Myocyte (in vitro differentiated cells): ENCODE measurements around the gene NDUFA7. TPM values are rescaled to one million over a fixed set of nuclear protein-coding genes. Genes with fewer than 3 reads are reported as not detected.
"Not testable (repeated sequence)": the region's sequence is repeated elsewhere in the genome, so short reads cannot be mapped to it uniquely, and the experiment has no call there.

Source experiments
- DNase-seq: peaks from one replicate; pipeline ENCODE4 v3.0.0-alpha.2; 2012; ENCODE audit warnings: low read depth
- polyA plus RNA-seq: library from polyadenylated mRNA; unstranded; fragments of >200 nt; gene quantifications from one replicate; pipeline ENCODE4 v1.2.1, GENCODE V29; 2012; ENCODE audit warnings: missing spikeins
- total RNA-seq: library from RNA; depleted of rRNA; stranded (reverse); fragments of >200 nt; gene quantifications from 2 replicates; pipeline ENCODE4 v1.2.3, GENCODE V29; 2014

The NDUFA7 gene
- 42.5 and 60.6 TPM in 2 replicates for total RNA-seq
- polyA plus RNA-seq = 149 TPM

- DNase-seq = peak; percentile 95
These were observed at the start of gene NDUFA7, which contains the start of gene RPS28 for GRCh38 chr19:8321067-8321985. Gene NDUFA7 (minus strand): TSS chr19:8321375. CDS start chr19:8321358, 17 bp downstream. Gene RPS28 (plus strand): TSS chr19:8321496. CDS start chr19:8321531, 35 bp downstream.

- DNase-seq = no peak
These were observed 49.2 kb upstream of the NDUFA7 start for GRCh38 chr19:8370176-8371010.

GRCh38 chr19:8367327-8368001, 46.3 kb upstream of the NDUFA7 start:
- peak; percentile 98 for DNase-seq

GRCh38 chr19:8366961-8367326, 45.8 kb upstream of the NDUFA7 start:
- DNase-seq = no peak

GRCh38 chr19:8366121-8366581, 45.0 kb upstream of the NDUFA7 start:
- no peak for DNase-seq

DNA sequence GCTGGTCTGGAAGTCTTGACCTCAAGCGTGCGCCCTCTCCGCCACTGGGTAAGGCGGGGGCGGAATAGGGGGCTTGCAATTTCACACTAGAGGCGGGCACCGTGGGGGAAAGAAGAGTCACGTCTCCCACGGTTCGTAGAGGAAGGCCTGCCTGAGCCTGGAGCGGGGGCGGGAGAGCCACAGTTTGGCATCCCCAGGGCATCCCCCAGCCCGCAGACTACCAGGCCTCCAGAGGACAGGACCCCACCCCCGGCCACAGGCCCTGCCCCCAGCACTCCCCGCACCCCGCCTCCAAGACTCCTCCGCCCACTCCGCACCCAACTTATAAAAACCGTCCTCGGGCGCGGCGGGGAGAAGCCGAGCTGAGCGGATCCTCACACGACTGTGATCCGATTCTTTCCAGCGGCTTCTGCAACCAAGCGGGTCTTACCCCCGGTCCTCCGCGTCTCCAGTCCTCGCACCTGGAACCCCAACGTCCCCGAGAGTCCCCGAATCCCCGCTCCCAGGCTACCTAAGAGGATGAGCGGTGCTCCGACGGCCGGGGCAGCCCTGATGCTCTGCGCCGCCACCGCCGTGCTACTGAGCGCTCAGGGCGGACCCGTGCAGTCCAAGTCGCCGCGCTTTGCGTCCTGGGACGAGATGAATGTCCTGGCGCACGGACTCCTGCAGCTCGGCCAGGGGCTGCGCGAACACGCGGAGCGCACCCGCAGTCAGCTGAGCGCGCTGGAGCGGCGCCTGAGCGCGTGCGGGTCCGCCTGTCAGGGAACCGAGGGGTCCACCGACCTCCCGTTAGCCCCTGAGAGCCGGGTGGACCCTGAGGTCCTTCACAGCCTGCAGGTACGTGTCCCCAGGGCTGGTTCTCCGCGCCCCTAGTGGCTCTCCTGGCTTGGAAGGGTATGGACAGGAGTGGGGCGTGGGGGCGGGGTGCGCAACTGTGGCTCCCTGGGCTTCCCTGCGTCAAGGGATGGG, 42.9 kb upstream of the NDUFA7 start, which contains the start of gene ANGPTL4:
Gene ANGPTL4, plus strand, starts transcription at position 353 of the 969 bp plus-strand sequence. Its CDS starts 167 bp downstream, at position 520.
- peak; percentile 53 for DNase-seq

GRCh38 chr19:8361921-8362793, 41.0 kb upstream of the NDUFA7 start:
- DNase-seq = peak; percentile 98

- DNase-seq = no peak
These were observed 39.0 kb upstream of the NDUFA7 start for GRCh38 chr19:8360196-8360595.

GRCh38 chr19:8358948-8359347, 37.8 kb upstream of the NDUFA7 start:
- no peak for DNase-seq

DNA sequence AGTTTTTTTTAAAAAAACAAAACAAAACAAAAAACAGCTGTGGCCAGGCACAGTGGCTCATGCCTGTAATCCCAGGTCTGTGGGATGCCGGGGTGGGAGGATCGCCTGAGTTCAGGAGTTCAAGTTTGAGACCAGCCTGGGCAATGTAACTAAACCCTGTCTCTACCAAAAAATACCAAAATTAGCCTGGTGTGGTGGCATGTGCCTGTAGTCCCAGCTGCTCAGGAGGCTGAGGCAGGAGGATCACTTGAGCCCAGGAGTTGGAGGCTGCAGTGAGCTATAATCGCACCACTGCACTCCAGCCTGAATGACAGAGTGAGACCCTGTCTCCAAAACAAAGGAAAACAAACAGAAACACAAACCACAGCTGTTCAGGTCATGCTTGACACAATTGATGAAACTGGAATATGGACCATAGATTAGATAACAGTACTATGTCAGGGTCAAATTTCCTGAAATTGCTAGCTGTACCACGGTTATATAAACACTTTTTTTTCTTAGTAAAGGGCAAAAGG, 35.9 kb upstream of the NDUFA7 start:
- no peak for DNase-seq

- peak; percentile 67 for DNase-seq
These were observed 34.6 kb upstream of the NDUFA7 start for GRCh38 chr19:8355631-8356402.

GRCh38 chr19:8352845-8353244, 31.7 kb upstream of the NDUFA7 start:
- DNase-seq = not testable (repeated sequence)

- no peak for DNase-seq
These were observed 31.1 kb upstream of the NDUFA7 start for GRCh38 chr19:8352134-8352827.

GRCh38 chr19:8349629-8350372, 28.6 kb upstream of the NDUFA7 start:
- not testable (repeated sequence) for DNase-seq

DNA sequence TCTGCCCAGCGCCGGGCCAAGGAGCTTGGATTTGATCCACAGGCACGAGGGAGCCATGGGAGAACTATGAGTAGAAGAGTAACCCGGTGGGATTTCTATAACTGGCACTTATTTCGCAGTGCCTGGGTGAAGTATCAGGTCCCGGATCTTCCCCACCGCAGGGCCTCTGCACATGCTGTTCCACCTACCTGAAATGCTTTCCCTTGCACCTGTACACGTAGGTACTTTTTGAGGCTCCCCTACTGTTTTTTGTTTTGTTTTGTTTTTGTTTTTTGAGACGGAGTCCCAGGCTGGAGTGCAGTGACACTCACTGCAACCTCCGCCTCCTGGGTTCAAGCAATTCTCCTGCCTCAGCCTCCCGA, 22.3 kb upstream of the NDUFA7 start:
- no peak for DNase-seq

DNA sequence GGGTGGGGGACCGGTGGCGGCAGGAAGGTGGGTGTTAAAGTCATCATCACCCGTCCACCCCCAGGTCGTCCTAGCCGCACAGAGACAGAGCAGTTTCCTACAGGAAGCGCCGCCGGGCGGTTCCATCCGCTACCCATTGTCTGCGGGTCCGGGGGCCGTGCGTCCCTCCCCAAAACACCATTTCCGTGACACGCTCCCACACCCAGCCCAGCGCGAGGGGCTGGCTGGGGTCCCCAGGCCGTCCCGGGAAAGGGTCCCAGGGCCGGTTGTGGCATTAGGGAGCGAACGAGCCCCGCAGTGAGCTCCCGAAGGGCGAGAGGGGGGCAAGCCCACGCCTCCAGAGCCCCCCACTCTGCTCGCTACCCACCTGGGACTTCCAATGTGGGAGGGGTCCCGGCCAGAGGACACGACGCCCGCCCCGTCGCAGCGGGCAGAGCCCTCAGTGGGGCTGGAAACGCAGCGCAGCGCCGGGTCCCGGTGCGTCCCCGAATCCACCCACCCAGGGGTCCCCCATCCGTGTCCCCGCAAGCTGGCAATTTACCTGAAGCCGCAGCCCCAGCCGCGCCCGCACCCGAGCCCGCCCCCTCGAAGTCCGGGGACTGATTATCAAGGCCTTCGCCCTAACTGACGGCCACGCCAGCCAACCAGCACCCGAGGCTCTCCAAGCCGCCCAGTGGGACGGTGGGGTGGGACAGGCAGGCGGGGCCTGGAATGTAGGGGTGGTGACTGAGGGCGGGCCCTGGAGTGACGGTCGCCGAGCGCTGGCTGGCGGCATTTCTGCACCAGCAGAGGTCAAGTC, 21.7 kb upstream of the NDUFA7 start, which contains the start of gene KANK3:
Gene KANK3, minus strand, starts transcription at position 579 of the 799 bp plus-strand sequence. CDS start 5,434 bp downstream, outside the sequence.
- peak; percentile 88 for DNase-seq
